ENCODE measurements around the gene BEST2. TPM values are rescaled to one million over a fixed set of nuclear protein-coding genes. Genes with fewer than 3 reads are reported as not detected.

The BEST2 gene
- total RNA-seq, 1 experiment from 2014 or later: not detected

- intact Hi-C loops (cut with micrococcal nuclease; ENCODE audit: unreplicated experiment) (no loop called here), in situ Hi-C loops (cut with HindIII; ENCODE audit: low pct_unique_long_range_greater_than_20kb, low sequenced_read_pairs) (no loop called here)
- no TSS peak for BruUV-seq (replicated peaks)
- Histone ChIP-seq H3K27me3 (ENCODE audit: control insufficient read depth, insufficient read depth, low read length) (no peaks in the 10 kb centered on the region), H3K4me3 (ENCODE audit: low read depth in 2 of 2, low read length in 2 of 2) (no peak overlapping the region), H3K9me3 (ENCODE audit: control insufficient read depth, insufficient read depth, low read depth, low read length) (no peaks in the 10 kb centered on the region), H3K27ac (ENCODE audit: low read length) (peak overlapping the region; percentile 79), H3K4me1 (ENCODE audit: control insufficient read depth, insufficient read depth, low read length) (peaks cover 56% of the 10 kb centered on the region), H3K36me3 (ENCODE audit: control insufficient read depth, insufficient read depth, low read length) (no peaks in the 10 kb centered on the region)
- ATAC-seq (no peak), DNase-seq (ENCODE audit: low read depth, low spot score) (no peak)
- no peak for TF ChIP-seq TCF7L2 (IDR thresholded peaks at IDR 0.05; ENCODE audit: low read depth, low read length)
- TF ChIP-seq POLR2AphosphoS5 (IDR thresholded peaks at IDR 0.05; ENCODE audit: low read depth, low read length): no peak
- no peak for TF ChIP-seq SIN3A (IDR thresholded peaks at IDR 0.05; ENCODE audit: borderline replicate concordance, insufficient read depth, low read depth, low read length)
- TF ChIP-seq REST (IDR thresholded peaks at IDR 0.05; ENCODE audit: insufficient read depth in 1 of 2, low read depth in 2 of 2, low read length in 1 of 2): no peak
- no peak for TF ChIP-seq CTCF (IDR thresholded peaks at IDR 0.05)
- ChIA-PET CTCF (no interaction called here), POLR2A (interaction anchor here (0.6 kb wide), 1 partner anchor 8 kb away, joined by 4 read pairs; no protein-coding TSS in a partner anchor)
Observed at GRCh38 chr19:12783849-12784393, 32.3 kb downstream of the BEST2 start.

GRCh38 chr19:12784394-12784870 lies 32.8 kb downstream of the BEST2 start:
- Histone ChIP-seq H3K36me3 (ENCODE audit: control insufficient read depth, insufficient read depth, low read length) (no peaks in the 10 kb centered on the region), H3K4me3 (ENCODE audit: low read depth in 2 of 2, low read length in 2 of 2) (no peak overlapping the region), H3K27ac (ENCODE audit: low read length) (peak overlapping the region; percentile 12), H3K27me3 (ENCODE audit: control insufficient read depth, insufficient read depth, low read length) (no peaks in the 10 kb centered on the region), H3K4me1 (ENCODE audit: control insufficient read depth, insufficient read depth, low read length) (peaks cover 54% of the 10 kb centered on the region), H3K9me3 (ENCODE audit: control insufficient read depth, insufficient read depth, low read depth, low read length) (no peaks in the 10 kb centered on the region)
- in situ Hi-C loops (cut with HindIII; ENCODE audit: low pct_unique_long_range_greater_than_20kb, low sequenced_read_pairs): no loop called here
- intact Hi-C loops (cut with micrococcal nuclease; ENCODE audit: unreplicated experiment): no loop called here
- BruUV-seq (replicated peaks): no TSS peak
- ATAC-seq: no peak
- DNase-seq (ENCODE audit: low read depth, low spot score): no peak
- CTCF ChIA-PET: no interaction called here
- POLR2A ChIA-PET: no interaction called here
- TF ChIP-seq SIN3A (IDR thresholded peaks at IDR 0.05; ENCODE audit: borderline replicate concordance, insufficient read depth, low read depth, low read length) (no peak), TCF7L2 (IDR thresholded peaks at IDR 0.05; ENCODE audit: low read depth, low read length) (no peak), REST (IDR thresholded peaks at IDR 0.05; ENCODE audit: insufficient read depth in 1 of 2, low read depth in 2 of 2, low read length in 1 of 2) (no peak), CTCF (IDR thresholded peaks at IDR 0.05) (no peak), POLR2AphosphoS5 (IDR thresholded peaks at IDR 0.05; ENCODE audit: low read depth, low read length) (no peak)

All from Panc1 (cell line).